Activated T-cell treated with anti-CD3 and anti-CD28 coated beads, Interleukin-2, amount 50 U/mL, for 24 hours (primary cell): ENCODE data around the gene PRAMEF8.
"Not testable (repeated sequence)": the region's sequence is repeated elsewhere in the genome, so short reads cannot be mapped to it uniquely, and the experiment has no call there.

ENCODE experiments used
- DNase-seq: peaks from one replicate; pipeline ENCODE4 v3.0.0-alpha.2; 2020
- H3K27ac Mint-ChIP-seq: 2 replicates; pipeline ENCODE4 v1.8.0; 2020; ENCODE audit warnings: mild to moderate bottlenecking, mixed read lengths
- H3K27me3 Mint-ChIP-seq: 2 replicates; pipeline ENCODE4 v1.8.0; 2020; ENCODE audit warnings: mixed read lengths
- H3K36me3 Mint-ChIP-seq: 2 replicates; pipeline ENCODE4 v1.8.0; 2020; ENCODE audit warnings: low read depth, mixed read lengths
- H3K4me1 Mint-ChIP-seq: 2 replicates; pipeline ENCODE4 v1.8.0; 2020; ENCODE audit warnings: low read depth, mixed read lengths
- H3K4me3 Mint-ChIP-seq: 2 replicates; pipeline ENCODE4 v1.8.0; 2020; ENCODE audit warnings: mild to moderate bottlenecking, moderate library complexity, mixed read lengths
- H3K9me3 Mint-ChIP-seq: 2 replicates; pipeline ENCODE4 v1.8.0; 2020; ENCODE audit warnings: mixed read lengths

Gene PRAMEF8

DNA sequence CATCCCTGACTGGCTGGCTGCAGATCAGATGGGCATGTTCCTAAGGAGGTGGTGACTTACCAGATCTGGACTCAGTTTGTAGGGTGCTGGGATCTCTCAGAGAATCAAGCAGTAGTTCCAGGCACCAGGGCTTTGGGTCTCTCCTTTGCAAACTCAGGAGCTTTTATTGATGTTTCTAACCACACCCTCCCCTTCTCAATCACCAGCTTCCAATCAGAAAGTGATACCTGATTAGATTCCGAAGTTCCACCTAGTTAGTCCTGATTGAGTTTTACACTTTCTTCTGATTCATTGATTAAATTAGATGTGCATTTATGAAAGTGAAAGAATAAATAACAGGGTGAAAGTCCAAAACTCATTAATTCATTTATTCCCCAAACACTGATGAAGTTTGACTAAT lies at the start of gene PRAMEF8:
Gene PRAMEF8, minus strand, starts transcription at position 101 of the 400 bp plus-strand sequence. CDS start 1,046 bp downstream, outside the sequence.
- H3K9me3 Mint-ChIP-seq, H3K36me3 Mint-ChIP-seq, H3K4me1 Mint-ChIP-seq, DNase-seq, H3K4me3 Mint-ChIP-seq, H3K27me3 Mint-ChIP-seq, H3K27ac Mint-ChIP-seq: not testable (repeated sequence)

DNA sequence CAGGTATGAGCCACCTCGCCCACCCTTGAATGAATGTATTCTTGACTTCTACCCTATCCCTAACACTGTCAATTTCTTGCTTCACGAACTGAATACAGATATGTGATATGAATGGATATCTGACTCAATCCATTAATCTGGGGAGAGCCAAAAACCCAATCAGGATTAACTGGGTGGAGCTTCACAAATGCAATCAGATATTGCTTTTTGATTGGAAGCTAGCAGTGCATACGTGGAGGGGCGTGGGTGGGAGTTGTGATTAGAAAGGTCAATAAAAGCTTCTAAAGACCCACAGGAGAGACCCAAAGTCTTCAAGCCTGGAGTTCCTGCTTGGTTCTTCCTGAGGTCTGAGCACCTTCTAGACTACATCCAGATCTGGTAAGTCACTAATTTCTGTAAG lies 30.3 kb upstream of the PRAMEF8 start, which contains the start of gene PRAMEF15:
Gene PRAMEF15, plus strand, starts transcription at position 301 of the 400 bp plus-strand sequence. CDS start 2,827 bp downstream, outside the sequence.
- not testable (repeated sequence) for H3K27me3 Mint-ChIP-seq, H3K36me3 Mint-ChIP-seq, H3K4me3 Mint-ChIP-seq, DNase-seq, H3K9me3 Mint-ChIP-seq, H3K4me1 Mint-ChIP-seq, H3K27ac Mint-ChIP-seq

DNA sequence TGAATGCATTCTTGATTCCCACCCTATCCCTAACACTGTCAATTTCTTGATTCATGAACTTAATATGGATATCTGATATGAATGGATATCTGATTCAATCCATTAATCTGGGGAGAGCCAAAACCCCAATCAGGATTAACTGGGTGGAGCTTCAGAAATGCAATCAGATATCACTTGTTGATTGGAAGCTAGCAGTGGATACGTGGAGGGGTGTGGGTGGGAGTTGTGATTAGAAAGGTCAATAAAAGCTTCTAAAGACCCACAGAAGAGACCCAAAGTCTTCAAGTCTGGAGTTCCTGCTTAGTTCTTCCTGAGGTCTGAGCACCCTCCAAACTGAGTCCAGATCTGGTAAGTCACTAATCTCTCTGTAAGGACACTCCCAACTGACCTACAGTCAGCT lies 18.3 kb upstream of the PRAMEF8 start, which contains the start of gene PRAMEF33:
Gene PRAMEF33, plus strand, starts transcription at position 301 of the 400 bp plus-strand sequence. CDS start 2,416 bp downstream, outside the sequence.
- not testable (repeated sequence) for H3K4me3 Mint-ChIP-seq, H3K36me3 Mint-ChIP-seq, H3K4me1 Mint-ChIP-seq, DNase-seq, H3K9me3 Mint-ChIP-seq, H3K27ac Mint-ChIP-seq, H3K27me3 Mint-ChIP-seq

DNA sequence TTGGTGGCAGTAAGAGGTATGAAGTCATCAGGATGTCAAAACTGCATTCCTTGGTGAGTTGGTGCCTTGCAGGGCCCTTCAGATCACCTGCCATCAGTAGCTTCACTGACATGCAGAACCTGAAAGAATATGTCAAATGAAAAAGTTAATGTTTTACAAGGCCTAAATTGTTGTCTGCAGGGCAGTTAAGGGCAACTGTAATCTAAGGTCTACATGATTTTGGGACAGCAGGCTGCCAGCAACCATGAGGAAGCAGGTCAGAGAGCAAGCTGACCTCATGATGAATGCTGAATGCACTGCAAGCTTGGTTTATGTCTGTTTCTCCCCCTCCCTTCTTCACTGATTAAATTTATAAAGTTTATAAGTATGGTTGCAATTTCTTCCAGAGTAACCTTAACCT lies 17.3 kb upstream of the PRAMEF8 start:
- H3K4me3 Mint-ChIP-seq, H3K9me3 Mint-ChIP-seq, H3K27ac Mint-ChIP-seq, H3K36me3 Mint-ChIP-seq, DNase-seq, H3K27me3 Mint-ChIP-seq, H3K4me1 Mint-ChIP-seq: not testable (repeated sequence)

DNA sequence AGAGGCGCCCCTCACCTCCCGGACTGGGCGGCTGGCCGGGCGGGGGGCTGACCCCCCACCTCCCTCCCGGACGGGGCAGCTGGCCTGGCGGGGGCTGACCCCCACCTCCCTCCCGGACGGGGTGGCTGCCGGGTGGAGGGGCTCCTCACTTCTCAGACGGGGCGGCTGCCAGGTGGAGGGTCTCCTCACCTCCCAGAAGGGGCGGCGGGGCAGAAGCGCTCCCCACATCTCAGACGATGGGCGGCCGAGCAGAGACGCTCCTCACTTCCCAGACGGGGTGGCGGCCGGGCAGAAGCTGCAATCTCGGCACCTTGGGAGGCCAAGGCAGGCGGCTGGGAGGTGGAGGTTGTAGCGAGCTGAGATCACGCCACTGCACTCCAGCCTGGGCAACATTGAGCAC lies 13.8 kb upstream of the PRAMEF8 start:
- H3K4me1 Mint-ChIP-seq, H3K9me3 Mint-ChIP-seq, H3K36me3 Mint-ChIP-seq: not testable (repeated sequence)

DNA sequence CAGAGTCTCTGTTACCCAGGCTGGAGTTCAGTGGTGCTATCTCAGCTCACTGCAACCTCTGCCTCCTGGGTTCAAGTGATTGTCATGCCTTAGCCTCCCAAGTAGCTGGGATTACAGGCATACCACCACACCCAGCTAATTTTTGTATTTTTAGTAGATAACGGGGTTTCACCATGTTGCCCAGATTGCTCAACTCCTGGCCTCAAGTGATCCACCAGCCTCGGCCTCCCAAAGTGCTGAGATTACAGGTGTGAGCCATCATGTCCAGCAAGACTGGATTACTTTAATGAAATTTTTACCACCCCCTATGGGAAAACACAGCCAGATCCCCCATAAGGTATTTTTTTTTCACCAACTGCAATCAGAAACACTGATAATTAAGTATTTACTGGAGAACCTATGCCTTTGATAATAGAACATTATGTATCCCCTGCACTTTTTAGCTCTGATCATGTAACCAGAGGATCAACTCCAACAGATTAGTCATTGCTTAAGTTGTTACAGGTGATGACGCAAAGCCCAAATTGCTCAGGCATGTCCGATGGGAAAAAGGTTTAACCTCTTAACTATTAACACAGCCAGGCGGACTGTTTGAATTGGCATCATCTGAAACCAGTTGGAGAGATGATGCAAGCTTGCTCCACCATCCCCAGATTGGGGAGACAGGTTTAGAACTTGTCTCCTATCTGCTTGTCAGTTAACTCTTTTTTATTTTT lies 12.4 kb upstream of the PRAMEF8 start:
- DNase-seq, H3K9me3 Mint-ChIP-seq, H3K4me3 Mint-ChIP-seq, H3K27ac Mint-ChIP-seq, H3K36me3 Mint-ChIP-seq, H3K4me1 Mint-ChIP-seq, H3K27me3 Mint-ChIP-seq: not testable (repeated sequence)

More for the DNA sequence above, 13.8 kb upstream of the PRAMEF8 start:
- not testable (repeated sequence) for H3K27ac Mint-ChIP-seq, H3K4me3 Mint-ChIP-seq, DNase-seq, H3K27me3 Mint-ChIP-seq

DNA sequence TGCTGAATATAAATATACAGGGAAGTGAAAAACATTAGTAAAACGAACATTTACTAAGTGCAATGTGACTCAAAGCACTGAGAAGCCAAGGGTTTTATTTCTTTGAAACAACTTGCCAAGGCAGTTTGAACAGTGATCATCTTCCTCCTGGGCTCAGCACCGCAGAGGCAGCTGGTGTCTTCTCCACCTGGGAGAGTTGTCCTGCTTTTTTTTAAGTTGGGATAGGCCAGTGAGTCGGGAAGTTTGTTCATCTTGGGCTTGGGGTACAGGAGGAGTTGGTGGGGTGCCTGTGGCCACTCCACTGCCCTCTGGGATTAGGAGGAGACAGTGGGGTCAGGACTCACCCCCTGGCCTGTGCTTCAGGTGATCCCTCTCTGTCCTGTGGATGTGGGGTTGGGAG lies 4.1 kb upstream of the PRAMEF8 start:
- not testable (repeated sequence) for H3K27me3 Mint-ChIP-seq, H3K36me3 Mint-ChIP-seq, H3K27ac Mint-ChIP-seq, DNase-seq, H3K9me3 Mint-ChIP-seq, H3K4me1 Mint-ChIP-seq, H3K4me3 Mint-ChIP-seq

DNA sequence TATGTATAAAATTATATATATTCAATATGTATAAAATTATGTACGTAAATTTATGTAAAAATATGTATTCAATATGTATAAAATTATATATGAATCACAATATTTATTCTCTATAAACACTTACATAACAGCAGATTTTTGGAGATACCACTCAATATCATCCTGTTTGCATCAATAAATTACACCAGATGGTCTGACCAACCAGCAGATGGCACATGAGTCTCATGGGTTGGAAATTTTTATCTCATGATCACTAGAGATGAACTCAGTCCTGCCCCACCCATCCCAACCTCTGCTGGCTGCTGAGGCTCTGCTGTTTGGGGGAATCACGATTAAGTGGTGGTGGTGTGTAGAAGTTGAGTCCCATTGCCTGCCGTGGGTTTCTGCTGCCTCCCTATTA lies 5.3 kb downstream of the PRAMEF8 start:
- H3K4me3 Mint-ChIP-seq, H3K9me3 Mint-ChIP-seq, H3K4me1 Mint-ChIP-seq, H3K36me3 Mint-ChIP-seq, H3K27ac Mint-ChIP-seq, DNase-seq, H3K27me3 Mint-ChIP-seq: not testable (repeated sequence)

DNA sequence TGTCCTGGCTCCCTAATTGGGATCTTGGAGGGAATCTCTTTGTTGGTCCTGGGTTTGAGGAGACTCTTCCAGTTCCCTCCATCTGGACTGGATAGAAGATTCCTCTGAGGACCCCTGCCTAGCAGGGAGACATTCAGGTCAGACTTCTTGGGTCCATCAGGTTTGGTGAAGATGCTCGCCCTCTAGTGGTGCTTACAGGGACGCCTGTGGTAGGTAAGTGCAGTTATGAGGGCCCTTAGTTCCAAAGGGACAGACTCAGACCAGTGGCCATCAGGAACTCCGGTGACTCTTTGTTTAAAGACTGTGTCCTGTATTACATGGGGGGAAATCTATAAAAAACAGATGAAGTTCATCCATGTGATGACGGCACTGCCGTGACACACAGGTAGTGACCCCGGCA lies 7.9 kb downstream of the PRAMEF8 start:
- H3K27me3 Mint-ChIP-seq, H3K9me3 Mint-ChIP-seq, H3K27ac Mint-ChIP-seq, H3K4me3 Mint-ChIP-seq, DNase-seq, H3K36me3 Mint-ChIP-seq, H3K4me1 Mint-ChIP-seq: not testable (repeated sequence)

DNA sequence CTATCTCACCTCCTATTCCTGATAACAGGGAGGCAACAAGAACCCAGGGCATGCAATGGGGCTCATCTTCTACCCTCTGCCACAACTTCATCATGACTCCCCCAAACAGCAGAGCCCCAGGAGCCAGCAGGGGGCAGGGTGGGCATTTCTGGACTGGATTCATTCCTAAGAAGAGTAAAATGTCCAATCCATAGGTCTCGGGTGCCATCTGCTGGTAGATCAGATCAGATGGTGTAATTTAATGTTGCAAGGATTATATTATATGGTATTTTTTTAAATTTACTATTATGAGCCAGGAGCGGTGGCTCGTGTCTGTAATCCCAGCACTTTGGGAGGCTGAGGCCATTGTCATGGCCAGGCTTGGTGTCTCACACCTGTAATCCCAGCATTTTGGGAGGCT lies 19.8 kb downstream of the PRAMEF8 start:
- not testable (repeated sequence) for H3K4me1 Mint-ChIP-seq, H3K4me3 Mint-ChIP-seq, H3K36me3 Mint-ChIP-seq, DNase-seq, H3K9me3 Mint-ChIP-seq, H3K27ac Mint-ChIP-seq, H3K27me3 Mint-ChIP-seq

DNA sequence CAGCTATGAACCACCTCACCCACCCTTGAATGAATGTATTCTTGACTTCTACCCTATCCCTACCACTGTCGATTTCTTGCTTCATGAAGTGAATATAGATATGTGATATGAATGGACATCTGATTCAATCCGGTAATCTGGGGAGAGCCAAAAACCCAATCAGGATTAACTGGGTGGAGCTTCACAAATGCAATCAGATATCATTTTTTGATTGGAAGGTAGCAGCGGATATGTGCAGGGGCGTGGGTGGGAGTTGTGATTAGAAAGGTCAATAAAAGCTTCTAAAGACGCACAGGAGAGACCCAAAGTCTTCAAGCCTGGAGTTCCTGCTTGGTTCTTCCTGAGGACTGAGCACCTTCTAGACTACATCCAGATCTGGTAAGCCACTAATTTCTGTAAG lies 31.0 kb downstream of the PRAMEF8 start, which contains the start of gene PRAMEF5:
Gene PRAMEF5, plus strand, starts transcription at position 301 of the 400 bp plus-strand sequence. CDS start 5,071 bp downstream, outside the sequence.
- H3K9me3 Mint-ChIP-seq, H3K4me1 Mint-ChIP-seq, H3K27ac Mint-ChIP-seq, H3K27me3 Mint-ChIP-seq, DNase-seq, H3K4me3 Mint-ChIP-seq, H3K36me3 Mint-ChIP-seq: not testable (repeated sequence)

DNA sequence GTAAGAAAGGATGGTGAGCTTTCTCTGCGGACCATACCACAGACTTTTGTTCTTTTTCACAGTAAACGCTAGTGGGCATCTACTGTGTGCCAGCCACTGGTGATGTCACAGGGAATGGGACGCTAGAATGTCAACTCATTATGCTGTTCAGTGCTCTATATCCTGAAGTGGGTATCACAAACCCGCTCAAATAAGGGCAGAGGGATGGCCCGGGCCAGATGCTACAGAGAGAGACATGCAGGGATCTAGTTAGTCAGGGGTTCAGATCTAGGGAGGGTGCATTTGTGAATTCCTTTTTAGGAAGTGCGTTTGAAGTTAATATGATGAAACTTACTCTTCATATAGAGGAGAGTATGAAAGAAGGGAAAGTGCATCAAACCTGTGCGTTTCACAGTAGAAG lies 37.8 kb downstream of the PRAMEF8 start:
- H3K9me3 Mint-ChIP-seq, H3K27me3 Mint-ChIP-seq, H3K27ac Mint-ChIP-seq, DNase-seq, H3K36me3 Mint-ChIP-seq, H3K4me1 Mint-ChIP-seq, H3K4me3 Mint-ChIP-seq: not testable (repeated sequence)

DNA sequence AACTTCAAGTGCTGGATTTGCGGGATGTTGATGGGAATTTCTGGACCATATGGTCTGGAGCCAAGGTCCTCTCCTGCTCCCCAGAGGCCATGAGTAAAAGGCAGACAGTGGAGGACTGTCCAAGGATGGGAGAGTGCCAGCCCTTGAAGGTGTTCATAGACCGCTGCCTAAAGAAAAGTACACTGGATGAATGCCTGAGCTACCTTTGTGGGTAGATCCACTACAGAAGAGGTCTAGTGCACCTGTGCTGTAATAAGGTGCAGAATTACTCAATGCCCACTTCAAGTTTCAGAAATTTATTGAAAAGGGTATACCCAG lies 38.4 kb downstream of the PRAMEF8 start:
- H3K4me3 Mint-ChIP-seq, H3K4me1 Mint-ChIP-seq, DNase-seq, H3K9me3 Mint-ChIP-seq, H3K27me3 Mint-ChIP-seq, H3K27ac Mint-ChIP-seq, H3K36me3 Mint-ChIP-seq: not testable (repeated sequence)

DNA sequence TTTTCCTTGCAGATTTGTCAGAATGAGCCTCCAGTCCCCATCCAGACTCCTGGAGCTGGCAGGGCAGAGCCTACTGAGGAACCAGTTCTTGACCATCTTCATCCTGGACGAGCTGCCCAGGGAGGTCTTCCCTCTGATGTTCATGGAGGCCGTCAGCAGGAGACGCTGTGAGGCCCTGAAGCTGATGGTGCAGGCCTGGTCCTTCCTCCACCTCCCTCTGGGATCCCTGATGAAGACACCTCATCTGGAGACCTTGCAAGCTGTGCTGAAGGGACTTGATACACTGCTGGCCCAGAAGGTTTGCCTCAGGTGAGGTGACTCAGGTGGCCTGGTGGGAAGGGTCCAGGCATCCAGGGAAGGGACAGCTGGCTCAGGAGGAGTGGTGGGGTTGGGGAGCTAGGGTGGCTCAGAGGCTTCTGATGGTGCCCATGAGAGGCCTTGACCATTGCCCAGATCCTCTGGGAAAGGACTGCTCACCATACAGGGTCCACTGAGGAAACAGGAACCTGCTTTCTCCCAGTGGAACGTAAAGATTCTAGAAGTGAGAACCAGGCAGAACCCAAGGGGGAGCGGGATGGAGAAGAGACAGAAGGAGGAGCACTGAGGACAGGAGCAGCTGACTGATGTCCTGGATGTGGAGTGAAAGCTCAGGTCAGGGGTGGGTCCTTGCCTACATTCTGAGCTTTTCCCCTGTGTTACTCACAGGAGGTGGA lies 38.9 kb downstream of the PRAMEF8 start:
- not testable (repeated sequence) for H3K9me3 Mint-ChIP-seq, H3K4me3 Mint-ChIP-seq, H3K27me3 Mint-ChIP-seq, H3K27ac Mint-ChIP-seq, H3K36me3 Mint-ChIP-seq, H3K4me1 Mint-ChIP-seq, DNase-seq

DNA sequence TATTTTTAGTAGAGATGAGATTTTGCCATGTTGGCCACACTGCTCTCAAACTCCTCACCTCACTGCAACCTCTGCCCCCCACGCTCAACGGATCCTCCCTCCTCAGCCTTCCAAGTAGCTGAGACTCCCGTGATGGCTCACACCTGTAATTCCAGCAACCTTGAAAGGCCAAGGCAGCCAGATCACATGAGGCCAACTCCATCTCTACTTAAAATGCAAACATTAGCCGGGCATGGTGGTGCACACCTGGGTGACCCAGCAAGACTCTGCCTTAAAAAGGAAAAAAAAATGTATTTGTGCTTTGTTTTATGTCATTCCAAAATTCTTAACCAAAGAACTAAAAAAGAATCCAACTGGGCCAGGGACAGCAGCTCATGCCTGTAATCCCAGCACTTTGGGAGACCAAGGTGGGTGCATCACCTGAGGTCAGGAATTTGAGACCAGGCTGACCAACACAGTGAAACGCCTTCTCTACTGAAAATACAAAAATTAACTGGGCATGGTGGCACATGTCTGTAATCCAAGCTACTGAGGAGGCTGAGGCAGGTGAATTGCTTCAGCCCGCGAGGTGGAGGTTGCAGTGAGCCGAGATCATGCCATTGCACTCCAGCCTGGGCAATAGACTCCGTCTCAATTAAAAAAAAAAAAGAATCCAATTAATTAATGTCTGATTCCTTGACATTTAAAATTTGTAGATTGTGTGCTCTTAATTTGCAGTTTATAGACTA lies 41.2 kb downstream of the PRAMEF8 start:
- not testable (repeated sequence) for H3K27ac Mint-ChIP-seq, H3K36me3 Mint-ChIP-seq, DNase-seq, H3K27me3 Mint-ChIP-seq, H3K9me3 Mint-ChIP-seq, H3K4me3 Mint-ChIP-seq, H3K4me1 Mint-ChIP-seq
